ENCODE measurements around the gene FAM72D. TPM values are rescaled to one million over a fixed set of nuclear protein-coding genes. Genes with fewer than 3 reads are reported as not detected.
"Not testable (repeated sequence)": the region's sequence is repeated elsewhere in the genome, so short reads cannot be mapped to it uniquely, and the experiment has no call there.

Gene FAM72D
- polyA plus RNA-seq, 6 donors from 2014 or later = not detected

- H3K4me3 Mint-ChIP-seq; ATAC-seq (ENCODE audit: low read depth in 2 of 2); H3K9me3 Mint-ChIP-seq: not testable (repeated sequence)
These were observed 51.4 kb downstream of the FAM72D start for GRCh38 chr1:145147172-145147571.

GRCh38 chr1:145155421-145155820 lies 59.6 kb downstream of the FAM72D start:
- ATAC-seq (ENCODE audit: low read depth in 2 of 2); H3K4me3 Mint-ChIP-seq; H3K4me1 Mint-ChIP-seq; H3K27me3 Mint-ChIP-seq; DNase-seq; H3K27ac Mint-ChIP-seq; H3K9me3 Mint-ChIP-seq; H3K36me3 Mint-ChIP-seq: not testable (repeated sequence)

More at GRCh38 chr1:145147172-145147571, 51.4 kb downstream of the FAM72D start:
- H3K36me3 Mint-ChIP-seq, H3K27me3 Mint-ChIP-seq, DNase-seq, H3K27ac Mint-ChIP-seq, H3K4me1 Mint-ChIP-seq: not testable (repeated sequence)

GRCh38 chr1:145155873-145156272 lies 60.1 kb downstream of the FAM72D start:
- not testable (repeated sequence) for ATAC-seq (ENCODE audit: low read depth in 2 of 2); H3K4me1 Mint-ChIP-seq

GRCh38 chr1:145156891-145157610 lies 61.3 kb downstream of the FAM72D start:
- H3K9me3 Mint-ChIP-seq, H3K4me1 Mint-ChIP-seq, H3K27me3 Mint-ChIP-seq, H3K36me3 Mint-ChIP-seq: not testable (repeated sequence)
- Mint-ChIP-seq H3K4me3 (peak overlapping the region; percentile 52 to 98 (median 92)), H3K27ac (peak overlapping the region; percentile 4 to 99 (median 98))
- DNase-seq (peak; percentile 66), ATAC-seq (ENCODE audit: low read depth in 2 of 2) (peak; percentile 64 to 75)

More at GRCh38 chr1:145155873-145156272, 60.1 kb downstream of the FAM72D start:
- H3K36me3 Mint-ChIP-seq, H3K27me3 Mint-ChIP-seq, H3K9me3 Mint-ChIP-seq, H3K27ac Mint-ChIP-seq, DNase-seq: not testable (repeated sequence)
- H3K4me3 Mint-ChIP-seq = peak overlapping the region in 2 of 8 donors; percentile 15 to 64

GRCh38 chr1:145157715-145158114 lies 61.9 kb downstream of the FAM72D start:
- H3K4me3 Mint-ChIP-seq = peak overlapping the region in 1 of 8 donors; percentile 95
- peak; percentile 39 to 64 for ATAC-seq (ENCODE audit: low read depth in 2 of 2)
- not testable (repeated sequence) for H3K9me3 Mint-ChIP-seq, DNase-seq, H3K36me3 Mint-ChIP-seq, H3K4me1 Mint-ChIP-seq, H3K27ac Mint-ChIP-seq, H3K27me3 Mint-ChIP-seq

GRCh38 chr1:145161046-145161752 lies 65.4 kb downstream of the FAM72D start:
- not testable (repeated sequence) for H3K9me3 Mint-ChIP-seq
- DNase-seq = peak; percentile 31

More at GRCh38 chr1:145161046-145161752, 65.4 kb downstream of the FAM72D start:
- H3K27me3 Mint-ChIP-seq, H3K27ac Mint-ChIP-seq, H3K4me3 Mint-ChIP-seq, H3K4me1 Mint-ChIP-seq, H3K36me3 Mint-ChIP-seq: not testable (repeated sequence)
- peak; percentile 43 to 46 for ATAC-seq (ENCODE audit: low read depth in 2 of 2)

Other genes starting within 250 kb of the FAM72D start
- gene SRGAP2B, start 646 bp upstream of the FAM72D start, polyA plus RNA-seq (ENCODE audit: low read depth in 6 of 6) = 1 to 10 TPM in 4 of 6 donors, under 1 TPM in 1, not detected in 1; 0.92 to 3.6 (median 1.9) TPM
- gene PPIAL4D, start 146.2 kb downstream of the FAM72D start, polyA plus RNA-seq (ENCODE audit: low read depth in 6 of 6) = not detected